NCI-H2107 treated with DMSO at 0.1 percent for 48 hours (cell line): ENCODE measurements around the gene TEAD1.

Source experiments
- DNase-seq: peaks from one replicate; lab custom pipeline; 2025; ENCODE audit not compliant: unreplicated experiment; lab: John Stamatoyannopoulos, UW

The TEAD1 gene

DNA sequence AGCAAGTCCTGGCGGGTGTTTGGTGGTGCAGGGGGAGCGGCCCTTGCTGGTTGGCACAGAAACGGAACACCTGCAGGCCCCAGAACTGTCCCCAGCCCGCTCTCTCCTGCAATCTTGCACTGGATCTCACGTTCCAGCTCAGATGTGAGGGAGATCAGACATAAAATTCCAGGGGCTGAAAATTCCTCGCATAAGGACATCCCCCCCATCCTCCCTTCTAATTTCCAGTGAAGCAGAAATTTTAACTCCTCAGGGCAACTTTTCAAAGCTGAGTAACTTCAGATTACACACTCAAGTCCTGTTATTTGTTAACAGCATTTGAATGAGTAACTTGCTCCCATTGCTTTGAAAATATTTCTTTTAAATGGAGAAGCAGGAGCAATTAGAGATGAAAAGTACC lies 294.6 kb downstream of the TEAD1 start:
- no peak for DNase-seq

DNA sequence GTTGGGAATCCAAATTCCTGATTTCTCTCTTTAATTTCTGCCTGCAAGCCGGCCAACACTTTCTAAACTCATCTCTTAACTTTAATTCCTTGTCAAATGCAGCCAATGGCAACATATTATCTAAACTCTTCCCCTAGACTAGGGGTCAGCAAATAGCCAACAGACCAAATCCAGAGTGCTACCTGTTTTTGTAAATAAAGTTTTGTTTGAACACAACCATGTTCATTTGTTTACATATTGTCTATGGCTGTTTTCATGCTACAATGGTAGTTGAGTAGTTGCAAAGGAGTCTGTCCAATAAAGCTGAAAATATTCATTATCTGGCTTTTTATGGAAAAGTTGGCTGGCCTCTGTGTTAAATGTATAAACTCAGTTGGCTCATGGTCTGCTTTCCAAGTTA lies 297.7 kb downstream of the TEAD1 start:
- no peak for DNase-seq

DNA sequence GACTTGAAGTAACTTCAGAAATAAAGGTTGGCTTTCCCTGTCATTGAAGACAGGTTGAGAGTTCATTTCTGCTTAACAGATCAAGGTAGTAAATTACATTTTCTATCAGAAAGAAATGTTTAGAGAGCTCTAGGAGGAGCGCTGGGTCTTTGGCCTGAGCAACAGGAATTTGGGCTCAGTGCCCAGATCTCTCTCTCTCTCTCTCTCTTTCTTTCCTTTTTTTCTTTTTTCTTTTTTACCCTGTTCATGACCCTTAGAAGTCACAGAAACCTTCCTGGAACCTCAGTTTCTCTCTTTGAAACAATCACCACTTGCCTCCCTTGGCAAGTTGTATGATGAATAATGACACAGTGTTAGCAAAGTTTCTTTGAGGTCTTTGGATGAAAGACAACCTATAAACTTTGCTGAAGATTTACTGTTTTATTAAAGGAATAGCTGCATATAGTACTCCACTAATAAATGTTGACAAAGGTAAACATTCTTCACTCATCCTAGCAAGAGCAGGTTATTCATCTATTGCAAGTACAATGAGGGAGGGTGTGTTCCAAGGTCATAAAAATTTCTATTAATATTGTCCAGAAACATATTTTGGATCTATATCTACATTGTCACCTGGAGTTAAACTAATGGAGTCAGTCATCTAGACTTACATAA lies 299.4 kb downstream of the TEAD1 start:
- no peak for DNase-seq

DNA sequence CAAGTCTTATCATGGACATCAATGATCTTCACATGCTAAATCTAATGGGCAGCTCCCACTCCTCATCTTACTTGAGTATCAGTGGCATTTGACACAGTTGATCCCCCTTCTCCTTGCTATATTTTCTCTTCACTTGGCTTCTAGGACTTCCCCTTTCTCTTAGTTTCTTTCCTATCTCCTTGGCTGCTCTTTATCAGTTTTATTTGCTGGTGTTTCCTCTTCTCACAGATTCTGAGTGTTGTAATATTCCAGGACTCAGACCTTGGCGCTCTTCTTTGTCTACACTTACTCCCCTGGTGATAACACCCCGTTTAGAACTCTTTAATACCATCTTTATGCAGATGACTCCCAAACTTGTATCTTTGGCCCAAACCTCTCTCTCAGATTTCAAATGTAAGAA lies 301.0 kb downstream of the TEAD1 start:
- DNase-seq: no peak

DNA sequence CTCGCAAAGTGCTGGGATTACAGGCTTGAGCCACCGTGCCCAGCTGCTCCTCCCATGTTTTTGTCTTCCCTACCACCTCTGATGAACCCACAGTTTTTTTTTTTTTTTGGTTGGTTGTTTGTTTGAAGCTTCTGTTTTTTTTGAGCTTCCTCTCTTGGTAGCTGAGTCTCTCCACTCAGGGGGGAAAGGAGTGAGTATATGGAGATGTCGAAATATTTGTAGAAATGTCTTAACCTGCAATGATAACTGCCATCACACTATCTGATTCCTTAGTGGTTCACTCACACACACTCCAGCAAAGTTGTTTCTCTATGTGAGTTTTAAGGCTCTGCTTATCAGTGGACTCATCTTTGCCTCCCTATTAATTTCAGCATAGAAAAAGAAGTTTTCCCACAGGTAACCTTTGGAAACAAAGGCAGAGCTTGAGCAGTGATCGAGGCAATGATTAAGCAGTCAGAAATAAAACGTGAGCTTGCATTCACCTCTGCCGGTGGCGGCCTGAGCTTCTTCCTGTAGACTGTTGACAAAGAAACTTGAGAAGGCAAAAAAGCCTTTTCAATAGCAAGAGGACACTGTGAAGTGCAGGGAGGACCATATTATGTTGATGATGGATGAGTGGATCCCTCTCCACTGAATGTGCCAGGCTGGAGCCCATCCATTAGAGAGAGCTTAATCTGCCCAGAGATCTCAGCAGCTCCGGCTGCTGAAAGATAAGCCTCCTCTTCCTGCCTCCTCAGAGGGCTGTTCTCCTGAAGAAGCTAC lies 305.9 kb downstream of the TEAD1 start:
- DNase-seq: peak; percentile 84

DNA sequence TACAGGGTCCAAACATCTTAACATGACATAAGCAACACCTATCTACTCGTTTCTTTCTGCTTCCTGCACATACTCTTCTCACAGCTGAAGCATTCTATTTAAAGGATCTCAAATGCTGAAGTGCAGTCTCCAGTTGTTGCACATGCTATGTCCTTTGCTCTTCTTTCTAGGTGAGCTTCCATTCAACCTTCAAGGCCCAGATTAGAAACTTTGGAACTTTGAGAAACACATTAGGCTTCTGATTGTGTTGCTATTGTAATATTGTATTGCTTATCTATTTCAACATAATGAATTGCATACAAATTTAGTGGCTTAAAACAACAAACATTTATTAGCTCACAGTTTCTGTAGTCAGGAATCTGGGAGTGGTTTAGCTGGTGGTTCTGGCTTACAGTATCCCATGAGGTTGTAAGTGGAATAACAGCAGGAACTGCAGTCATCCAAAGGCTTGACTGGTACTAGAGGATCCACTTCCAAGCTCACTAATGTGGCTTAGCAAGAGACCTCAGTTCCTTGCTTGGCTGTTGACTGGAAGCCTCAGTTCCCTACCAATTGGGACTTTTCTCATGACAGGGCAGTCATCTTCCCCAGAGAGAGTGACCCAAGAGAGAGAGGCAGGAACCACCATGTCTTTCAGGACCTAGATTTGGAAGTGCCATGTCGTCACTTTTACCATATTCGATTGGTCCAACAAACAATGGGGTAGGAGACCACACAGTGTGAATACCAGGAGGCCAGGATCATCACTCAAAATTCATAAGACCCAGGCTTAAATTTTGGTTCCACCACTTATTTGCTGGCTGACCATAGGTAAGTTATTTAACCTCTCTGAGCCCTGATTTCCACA lies 307.7 kb downstream of the TEAD1 start:
- no peak for DNase-seq

DNA sequence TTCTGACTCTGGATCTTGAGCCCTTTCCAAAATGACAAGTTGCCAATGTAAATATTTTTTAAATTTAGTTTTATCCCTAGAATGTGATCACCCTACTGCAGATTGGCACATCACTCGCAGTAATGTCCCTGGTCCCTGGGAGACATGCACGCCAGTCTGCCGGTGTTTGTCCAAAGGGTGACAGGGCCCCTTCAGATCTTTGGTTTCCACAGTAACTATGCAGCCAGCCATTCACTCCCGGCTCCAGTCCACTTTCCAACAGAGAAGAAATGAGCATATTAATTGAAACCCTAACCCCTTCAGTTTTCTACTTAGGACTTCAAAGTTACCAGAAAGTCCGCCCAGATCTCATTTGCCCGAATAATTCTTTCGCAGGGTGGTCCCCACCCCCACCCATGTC lies 309.1 kb downstream of the TEAD1 start:
- no peak for DNase-seq

DNA sequence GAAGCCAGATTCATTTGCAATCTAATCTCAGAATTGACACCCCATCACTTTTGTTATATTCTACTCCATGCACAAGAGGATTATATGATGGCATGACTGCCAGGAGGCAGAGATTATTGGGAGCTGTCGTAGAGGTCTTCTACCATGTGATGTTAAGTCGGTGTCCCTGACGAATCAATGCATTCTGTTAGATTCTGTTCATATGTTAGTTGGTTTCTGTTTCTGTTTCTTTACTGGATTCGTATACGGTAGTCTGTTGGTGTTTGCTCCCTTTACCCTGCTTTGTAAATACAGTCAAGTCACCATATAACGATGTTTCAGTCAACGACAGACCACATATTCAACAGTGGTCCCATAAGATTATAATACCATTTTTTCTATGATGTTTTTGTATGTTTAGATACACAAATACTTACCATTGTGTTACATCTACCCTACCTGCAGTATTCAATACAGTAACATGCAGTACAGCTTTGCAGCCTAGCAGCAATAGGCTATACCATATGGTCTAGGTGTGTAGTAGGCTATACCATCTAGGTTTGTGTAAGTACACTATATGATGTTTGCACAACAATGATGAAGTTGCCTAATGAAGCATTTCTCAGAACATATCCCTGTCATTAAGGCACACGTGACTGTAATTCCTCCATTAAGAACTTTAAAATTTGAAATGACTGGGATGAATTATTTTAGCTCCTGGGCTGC lies 312.1 kb downstream of the TEAD1 start:
- no peak for DNase-seq

DNA sequence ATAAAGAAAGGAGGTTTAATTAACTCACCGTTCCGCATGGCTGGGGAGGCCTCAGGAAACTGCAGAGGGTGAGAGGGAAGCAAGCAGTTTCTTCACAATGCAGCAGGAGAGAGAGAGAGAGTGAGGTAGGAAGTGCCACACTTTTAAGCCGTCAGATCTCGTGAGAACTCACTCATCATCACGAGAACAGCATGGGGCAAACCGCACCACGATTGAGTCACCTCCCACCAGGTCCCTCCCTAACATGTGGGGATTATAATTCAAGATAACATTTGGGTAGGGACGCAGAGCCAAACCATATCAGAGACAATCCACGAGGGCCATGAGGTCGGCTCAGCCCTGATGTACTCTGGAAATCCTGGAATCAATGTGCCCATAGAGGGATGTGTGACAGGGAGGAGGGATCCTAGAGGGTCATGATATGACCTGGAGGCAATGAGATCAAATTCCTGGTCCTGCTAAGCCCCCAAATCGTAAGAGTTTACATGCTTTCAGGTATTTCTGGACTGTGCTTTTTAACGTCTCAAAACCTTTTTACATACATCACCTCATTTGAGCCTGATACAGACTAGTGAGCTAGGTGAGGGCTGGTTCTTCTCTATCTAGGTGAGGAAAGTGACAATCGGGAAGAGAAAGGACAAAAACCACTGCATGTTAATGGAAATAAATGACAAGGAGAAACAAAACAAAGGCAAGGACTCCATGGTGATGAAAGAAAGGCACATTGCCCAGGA lies 315.4 kb downstream of the TEAD1 start:
- DNase-seq: no peak

DNA sequence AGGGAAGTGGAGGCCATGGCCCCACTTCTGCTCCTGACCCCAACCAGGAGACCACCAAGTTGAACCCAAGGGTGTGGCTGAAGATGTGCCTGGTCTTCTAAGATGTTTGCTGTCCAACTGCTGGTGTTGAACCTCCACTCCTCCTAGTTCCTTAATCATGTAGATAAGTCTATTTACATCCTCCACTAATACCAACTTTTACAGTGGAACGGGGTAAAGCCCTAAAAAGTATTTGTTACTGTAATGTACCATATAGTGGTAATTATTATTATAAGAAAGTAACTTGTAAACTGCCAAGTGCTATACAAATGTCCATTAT lies 315.9 kb downstream of the TEAD1 start:
- no peak for DNase-seq

DNA sequence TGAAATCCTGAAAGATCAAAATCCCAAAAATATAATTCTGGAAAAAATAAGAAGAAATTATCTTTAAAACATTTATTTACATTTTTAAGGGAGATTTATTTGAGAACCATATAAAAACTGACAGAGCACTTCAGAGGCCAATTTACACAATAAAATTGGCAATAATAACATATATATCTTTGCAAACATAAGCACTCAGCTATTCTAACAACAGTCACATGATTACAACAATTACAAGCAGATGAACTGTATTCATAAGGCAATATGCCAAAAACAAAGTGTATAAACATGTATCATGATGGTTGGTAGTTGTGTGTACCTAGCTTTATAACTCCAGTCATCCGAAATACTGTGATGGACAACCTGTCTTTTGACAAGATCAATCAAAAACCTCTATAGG lies 317.2 kb downstream of the TEAD1 start:
- DNase-seq: no peak

DNA sequence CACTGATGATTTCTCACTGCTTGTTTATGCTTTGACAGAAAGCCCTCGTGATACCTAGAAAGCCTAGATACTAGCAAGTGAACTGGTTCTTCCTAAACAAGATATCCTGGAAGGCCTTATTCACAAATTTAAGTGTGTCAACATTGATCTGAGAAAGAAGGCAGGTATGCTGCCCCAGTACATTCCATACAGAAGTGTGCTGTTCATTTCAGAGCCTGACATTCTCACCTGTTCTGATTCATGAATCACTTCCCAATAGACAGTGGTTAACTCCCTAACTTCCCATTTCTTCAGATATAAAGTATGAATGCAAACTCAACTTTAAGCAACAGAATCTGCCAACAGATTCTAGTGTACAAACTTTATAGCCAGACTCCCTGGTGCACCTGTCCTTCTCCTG lies 319.4 kb downstream of the TEAD1 start:
- no peak for DNase-seq
